T-cell (primary cell): ENCODE results near the gene DYNC1LI1. TPM values are rescaled to one million over a fixed set of nuclear protein-coding genes. Genes with fewer than 3 reads are reported as not detected.
A peak's percentile ranks its signal among the peaks of the same experiment; 100 is the strongest.

Experiments
- ATAC-seq, 4 experiments: fragments of 200-7000 bp in 3 of 4; fragments of 150-1000 bp in 1 of 4; cut with Tn5 transposase; replicated peaks in 1 of 4; 1 replicate in 3 of 4; 2 replicates in 1 of 4; pipeline ENCODE4 v1.10.0; 2021; ENCODE audit warnings: moderate library complexity in 3 of 4, mild to moderate bottlenecking in 2 of 4, moderate number of reproducible peaks in 1 of 4
- CTCF ChIA-PET, 2 donors: fragments of 300-600 bp; sonication (Branson Sonifier 250); formaldehyde crosslinking; loops; one replicate each; lab custom pipeline; 2022; ENCODE audit warnings: antibody characterized with exemption in 2 of 2; lab: Charles Lee
- POLR2A ChIA-PET, 2 donors: fragments of 300-600 bp; sonication (Branson Sonifier 250); formaldehyde crosslinking; loops; one replicate each; lab custom pipeline; 2022; ENCODE audit warnings: antibody characterized with exemption in 2 of 2; lab: Charles Lee
- DNase-seq, 35 experiments: peaks; one replicate each; pipeline versions ENCODE4 v3.0.0 to v3.0.0-alpha.2; 2013 to 2023
- H3K27ac ChIP-seq: one replicate; pipeline ENCODE4 v1.5.1; 2013; ENCODE audit warnings: low read length
- H3K27me3 ChIP-seq, 2 experiments: replicated peaks in 1 of 2; 1 replicate in 1 of 2; 2 replicates in 1 of 2; pipeline versions ENCODE4 v1.6.1 to v1.7.0; 2013; ENCODE audit warnings: low read length in 1 of 2, mixed read lengths in 1 of 2; ENCODE audit not compliant: control insufficient read depth in 2 of 2, insufficient read depth in 2 of 2; ENCODE audit errors: extremely low read depth in 1 of 2
- H3K36me3 ChIP-seq, 2 donors: 1 replicate in 1 of 2; 2 replicates in 1 of 2; pipeline versions ENCODE4 v1.6.1 to v1.7.0; 2013; ENCODE audit warnings: low read length in 1 of 2; ENCODE audit not compliant: control insufficient read depth in 2 of 2, insufficient read depth in 1 of 2; ENCODE audit errors: extremely low read depth in 1 of 2
- H3K4me1 ChIP-seq, 2 experiments: 1 replicate in 1 of 2; 2 replicates in 1 of 2; pipeline versions ENCODE4 v1.6.1 to v1.7.0; 2013; ENCODE audit warnings: low read length in 2 of 2, mixed read lengths in 1 of 2; ENCODE audit not compliant: insufficient read depth in 2 of 2, control insufficient read depth in 1 of 2; ENCODE audit errors: extremely low read depth in 1 of 2
- H3K4me3 ChIP-seq, 2 donors: 1 replicate in 1 of 2; 2 replicates in 1 of 2; pipeline versions ENCODE4 v1.5.1 to v1.7.0; 2013; ENCODE audit warnings: mild to moderate bottlenecking in 2 of 2, low read length in 1 of 2, moderate library complexity in 1 of 2; ENCODE audit not compliant: control insufficient read depth in 1 of 2; ENCODE audit errors: extremely low read depth in 1 of 2
- H3K9me3 ChIP-seq: 2 replicates; pipeline ENCODE4 v1.7.0; 2013
- H3K27ac Mint-ChIP-seq, 2 donors: one replicate each; pipeline ENCODE4 v1.8.0; 2020 to 2021; ENCODE audit warnings: mild to moderate bottlenecking in 2 of 2, mixed read lengths in 2 of 2
- H3K27me3 Mint-ChIP-seq, 2 donors: one replicate each; pipeline ENCODE4 v1.8.0; 2021 to 2022; ENCODE audit warnings: mixed read lengths in 2 of 2
- H3K36me3 Mint-ChIP-seq: one replicate; pipeline ENCODE4 v1.8.0; 2021; ENCODE audit warnings: mixed read lengths
- H3K4me1 Mint-ChIP-seq, 3 donors: one replicate each; pipeline ENCODE4 v1.8.0; 2020 to 2022; ENCODE audit warnings: mixed read lengths in 3 of 3, mild to moderate bottlenecking in 1 of 3
- H3K4me3 Mint-ChIP-seq, 3 donors: one replicate each; pipeline ENCODE4 v1.8.0; 2020 to 2022; ENCODE audit warnings: mild to moderate bottlenecking in 3 of 3, mixed read lengths in 3 of 3, moderate library complexity in 3 of 3
- H3K9me3 Mint-ChIP-seq, 3 donors: one replicate each; pipeline ENCODE4 v1.8.0; 2020 to 2022; ENCODE audit warnings: mixed read lengths in 3 of 3
- WGBS: methylation state at CpG from one replicate; pipeline ENCODE4 v1.1.5; 2013; ENCODE audit warnings: missing lambda C conversion rate; ENCODE audit not compliant: insufficient coverage; 5-methylcytosine and 5-hydroxymethylcytosine counted together
- total RNA-seq, 35 experiments: library from RNA in 6 of 35; stranded (reverse) in 6 of 35; fragments of 120-200 nt in 1 of 35; gene quantifications; one replicate each; pipeline versions ENCODE4 v1.2.1 to v1.2.4 and lab custom pipeline; 2013 to 2026

DYNC1LI1 gene
- total RNA-seq, 5 donors from 2014 or later (not counting 1 experiment from before 2014, with no cell fraction given): 24.7 to 32.6 (median 28.2) TPM

DNA sequence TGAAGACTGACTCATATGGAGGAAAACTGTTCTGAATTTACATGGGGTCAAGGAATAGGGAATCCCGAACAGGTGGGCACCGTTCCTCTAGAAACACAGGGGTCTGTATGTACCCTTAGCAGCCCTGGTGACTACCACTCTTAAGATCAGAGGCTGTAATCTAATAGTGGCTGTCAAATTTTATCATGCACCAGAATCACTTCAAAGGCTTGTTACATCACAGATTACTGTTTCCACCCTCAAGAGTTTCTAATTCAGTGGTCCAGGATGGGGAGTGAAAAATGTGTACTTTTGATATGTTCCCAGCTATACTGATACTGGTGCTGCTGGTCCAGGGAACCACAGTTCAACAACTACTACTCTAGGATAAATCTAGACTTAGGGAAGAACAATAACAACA is 27.9 kb downstream of the DYNC1LI1 start:
- Mint-ChIP-seq H3K4me1 (peaks cover 15 to 21% (median 18%) of the 10 kb centered on the region in 3 donors), H3K4me3 (no peak overlapping the region), H3K36me3 (peaks cover 37% of the 10 kb centered on the region), H3K27ac (no peak overlapping the region), H3K9me3 (no peaks in the 10 kb centered on the region), H3K27me3 (no peaks in the 10 kb centered on the region)
- no peak for ATAC-seq
- H3K27ac ChIP-seq: no peak overlapping the region
- no peaks in the 10 kb centered on the region for H3K4me1 ChIP-seq
- no peak for DNase-seq
- no peaks in the 10 kb centered on the region for H3K9me3 ChIP-seq
- POLR2A ChIA-PET: no interaction called here
- H3K4me3 ChIP-seq: no peak overlapping the region
- CTCF ChIA-PET: interaction anchor here in 1 of 2 donors (0.7 kb wide), 1 partner anchor 19 kb away, joined by 5 read pairs; no protein-coding TSS in a partner anchor
- H3K36me3 ChIP-seq: peaks cover 0 to 8% of the 10 kb centered on the region in 2 donors
- H3K27me3 ChIP-seq: no peaks in the 10 kb centered on the region
- WGBS: no CpG with 5 or more reads among the region's 2 CpGs

GRCh38 chr3:32540899-32541298 is 29.8 kb downstream of the DYNC1LI1 start:
- POLR2A ChIA-PET: no interaction called here
- H3K4me3 Mint-ChIP-seq: no peak overlapping the region
- H3K27me3 ChIP-seq: no peaks in the 10 kb centered on the region
- no peak overlapping the region for H3K27ac ChIP-seq
- H3K9me3 Mint-ChIP-seq: no peaks in the 10 kb centered on the region
- H3K27me3 Mint-ChIP-seq: no peaks in the 10 kb centered on the region
- CTCF ChIA-PET: no interaction called here
- H3K9me3 ChIP-seq: no peaks in the 10 kb centered on the region
- DNase-seq (no peak), ATAC-seq (no peak)
- H3K4me1 Mint-ChIP-seq: peaks cover 5 to 11% (median 9%) of the 10 kb centered on the region in 3 donors
- H3K27ac Mint-ChIP-seq: no peak overlapping the region
- 100% methylated on average over 1 of the region's 4 CpGs for WGBS
- no peaks in the 10 kb centered on the region for H3K4me1 ChIP-seq
- peaks cover 0 to 11% of the 10 kb centered on the region in 2 donors for H3K36me3 ChIP-seq
- H3K4me3 ChIP-seq: no peak overlapping the region
- H3K36me3 Mint-ChIP-seq: peaks cover 33% of the 10 kb centered on the region

DNA sequence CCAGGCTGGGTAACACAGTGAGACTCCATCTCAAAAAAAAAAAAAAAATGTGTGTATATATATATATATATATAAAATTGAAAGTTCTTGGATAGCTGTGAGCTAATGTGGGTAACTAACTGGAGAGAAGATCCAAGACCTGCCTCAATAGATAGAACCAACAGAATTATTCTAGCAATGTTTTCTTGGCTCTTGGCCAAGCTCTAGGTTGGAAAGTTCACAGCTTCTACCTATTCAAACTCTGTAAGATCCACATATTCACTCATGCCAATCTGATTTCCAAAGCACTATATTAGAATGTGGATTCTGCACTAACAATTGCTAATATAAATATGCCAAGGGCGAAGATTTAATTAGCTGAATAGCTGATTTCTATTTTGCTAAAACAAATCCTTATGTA is 38.2 kb downstream of the DYNC1LI1 start:
- Histone ChIP-seq H3K9me3 (no peaks in the 10 kb centered on the region), H3K27ac (no peak overlapping the region), H3K27me3 (no peaks in the 10 kb centered on the region), H3K4me3 (no peak overlapping the region), H3K36me3 (peaks cover 0 to 34% of the 10 kb centered on the region in 2 donors), H3K4me1 (no peaks in the 10 kb centered on the region)
- no peaks in the 10 kb centered on the region for H3K27me3 Mint-ChIP-seq
- no peak overlapping the region for H3K4me3 Mint-ChIP-seq
- peaks cover 46% of the 10 kb centered on the region for H3K36me3 Mint-ChIP-seq
- H3K4me1 Mint-ChIP-seq: no peaks in the 10 kb centered on the region
- no CpG with 5 or more reads among the region's 1 CpG for WGBS
- CTCF ChIA-PET: interaction anchor here in 1 of 2 donors (0.5 kb wide), 1 partner anchor 9 kb away, joined by 3 read pairs; no protein-coding TSS in a partner anchor
- ATAC-seq: no peak
- H3K9me3 Mint-ChIP-seq: no peaks in the 10 kb centered on the region
- POLR2A ChIA-PET: interaction anchor here in 1 of 2 donors (0.7 kb wide), 1 partner anchor 1000 kb away, joined by 5 read pairs; no protein-coding TSS in a partner anchor
- no peak for DNase-seq
- no peak overlapping the region for H3K27ac Mint-ChIP-seq

DNA sequence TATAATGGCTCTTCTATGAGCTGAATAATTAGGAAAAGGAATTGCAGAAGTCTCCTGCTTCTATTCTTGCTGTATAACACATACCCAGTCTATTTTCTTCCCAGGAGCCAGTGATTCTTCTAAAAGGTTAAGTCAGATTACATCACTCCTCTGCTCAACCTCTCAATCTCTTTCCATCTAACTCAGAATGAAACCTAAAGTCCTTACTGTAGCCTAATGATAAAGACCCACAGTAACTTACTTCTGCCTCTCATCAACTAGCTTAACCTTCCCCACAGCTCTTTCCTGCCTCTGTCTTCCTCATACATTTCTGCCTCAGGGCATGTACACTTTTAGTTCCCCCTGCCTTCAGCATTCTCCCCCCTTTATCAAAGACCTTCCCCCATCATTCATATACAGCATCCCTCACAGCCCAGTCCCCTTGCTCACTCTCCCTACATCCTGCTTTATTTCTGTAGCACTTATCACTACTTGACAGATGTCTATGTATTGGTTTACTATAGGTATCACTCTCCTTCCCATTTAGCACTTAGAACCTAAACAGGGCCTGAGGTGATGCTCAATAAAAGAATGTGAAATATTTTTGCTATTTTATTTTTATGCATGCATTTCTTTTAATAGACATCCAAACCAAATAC is 39.5 kb downstream of the DYNC1LI1 start:
- H3K36me3 Mint-ChIP-seq: peaks cover 54% of the 10 kb centered on the region
- ChIA-PET POLR2A (interaction anchor here in 1 of 2 donors (0.6 kb wide), 1 partner anchor 144 kb away, joined by 5 read pairs; no protein-coding TSS in a partner anchor), CTCF (interaction anchor here in 1 of 2 donors (0.6 to 0.7 kb wide), 2 partner anchors 31 to 38 kb away, joined by 3 read pairs; no protein-coding TSS in a partner anchor)
- DNase-seq (no peak), ATAC-seq (no peak)
- H3K27ac ChIP-seq: no peak overlapping the region
- H3K4me1 ChIP-seq: no peaks in the 10 kb centered on the region
- H3K36me3 ChIP-seq: peaks cover 0 to 40% of the 10 kb centered on the region in 2 donors
- H3K27ac Mint-ChIP-seq: peak overlapping the region in 1 of 2 donors; percentile 2
- H3K9me3 Mint-ChIP-seq: no peaks in the 10 kb centered on the region
- H3K27me3 Mint-ChIP-seq: no peaks in the 10 kb centered on the region
- H3K4me3 Mint-ChIP-seq: no peak overlapping the region
- no peaks in the 10 kb centered on the region for H3K9me3 ChIP-seq
- H3K4me3 ChIP-seq: no peak overlapping the region
- no peaks in the 10 kb centered on the region for H3K27me3 ChIP-seq
- H3K4me1 Mint-ChIP-seq: no peaks in the 10 kb centered on the region

GRCh38 chr3:32525720-32526119 is 44.9 kb downstream of the DYNC1LI1 start:
- ATAC-seq: no peak
- no peaks in the 10 kb centered on the region for H3K9me3 Mint-ChIP-seq
- no peak overlapping the region for H3K27ac ChIP-seq
- no peaks in the 10 kb centered on the region for H3K4me1 Mint-ChIP-seq
- H3K27me3 Mint-ChIP-seq: no peaks in the 10 kb centered on the region
- H3K4me1 ChIP-seq: no peaks in the 10 kb centered on the region
- H3K4me3 Mint-ChIP-seq: no peak overlapping the region
- POLR2A ChIA-PET: no interaction called here
- peaks cover 4 to 31% of the 10 kb centered on the region in 2 donors for H3K36me3 ChIP-seq
- H3K9me3 ChIP-seq: no peaks in the 10 kb centered on the region
- CTCF ChIA-PET: interaction anchor here in 1 of 2 donors (0.7 kb wide), 1 partner anchor 1069 kb away, joined by 3 read pairs; no protein-coding TSS in a partner anchor
- H3K4me3 ChIP-seq: no peak overlapping the region
- no peak overlapping the region for H3K27ac Mint-ChIP-seq
- no peaks in the 10 kb centered on the region for H3K27me3 ChIP-seq
- H3K36me3 Mint-ChIP-seq: peaks cover 41% of the 10 kb centered on the region
- DNase-seq: no peak

GRCh38 chr3:32522682-32523081 is 48.0 kb downstream of the DYNC1LI1 start:
- ATAC-seq: no peak
- CTCF ChIA-PET: no interaction called here
- WGBS: 94% methylated on average over 2 of the region's 7 CpGs

More at GRCh38 chr3:32522682-32523081, 48.0 kb downstream of the DYNC1LI1 start:
- DNase-seq: no peak
- no peaks in the 10 kb centered on the region for H3K27me3 Mint-ChIP-seq
- H3K27ac ChIP-seq: no peak overlapping the region
- H3K27me3 ChIP-seq: no peaks in the 10 kb centered on the region
- no peak overlapping the region for H3K4me3 Mint-ChIP-seq
- peaks cover 0 to 2% (median 0%) of the 10 kb centered on the region in 3 donors for H3K4me1 Mint-ChIP-seq
- H3K4me3 ChIP-seq: no peak overlapping the region
- no peaks in the 10 kb centered on the region for H3K4me1 ChIP-seq
- no peaks in the 10 kb centered on the region for H3K9me3 ChIP-seq
- POLR2A ChIA-PET: no interaction called here
- H3K9me3 Mint-ChIP-seq: no peaks in the 10 kb centered on the region
- peaks cover 34% of the 10 kb centered on the region for H3K36me3 Mint-ChIP-seq
- H3K36me3 ChIP-seq: peaks cover 4 to 20% of the 10 kb centered on the region in 2 donors
- H3K27ac Mint-ChIP-seq: no peak overlapping the region
